Activated CD4-positive, alpha-beta T cell treated with anti-CD3 and anti-CD28 coated beads, Interleukin-2, amount 50 U/mL, for 48 hours (primary cell): ENCODE results near the gene SNED1.

ENCODE experiments used
- DNase-seq, 2 experiments: peaks; one replicate each; pipeline ENCODE4 v3.0.0-alpha.2; 2020

SNED1 gene

DNA sequence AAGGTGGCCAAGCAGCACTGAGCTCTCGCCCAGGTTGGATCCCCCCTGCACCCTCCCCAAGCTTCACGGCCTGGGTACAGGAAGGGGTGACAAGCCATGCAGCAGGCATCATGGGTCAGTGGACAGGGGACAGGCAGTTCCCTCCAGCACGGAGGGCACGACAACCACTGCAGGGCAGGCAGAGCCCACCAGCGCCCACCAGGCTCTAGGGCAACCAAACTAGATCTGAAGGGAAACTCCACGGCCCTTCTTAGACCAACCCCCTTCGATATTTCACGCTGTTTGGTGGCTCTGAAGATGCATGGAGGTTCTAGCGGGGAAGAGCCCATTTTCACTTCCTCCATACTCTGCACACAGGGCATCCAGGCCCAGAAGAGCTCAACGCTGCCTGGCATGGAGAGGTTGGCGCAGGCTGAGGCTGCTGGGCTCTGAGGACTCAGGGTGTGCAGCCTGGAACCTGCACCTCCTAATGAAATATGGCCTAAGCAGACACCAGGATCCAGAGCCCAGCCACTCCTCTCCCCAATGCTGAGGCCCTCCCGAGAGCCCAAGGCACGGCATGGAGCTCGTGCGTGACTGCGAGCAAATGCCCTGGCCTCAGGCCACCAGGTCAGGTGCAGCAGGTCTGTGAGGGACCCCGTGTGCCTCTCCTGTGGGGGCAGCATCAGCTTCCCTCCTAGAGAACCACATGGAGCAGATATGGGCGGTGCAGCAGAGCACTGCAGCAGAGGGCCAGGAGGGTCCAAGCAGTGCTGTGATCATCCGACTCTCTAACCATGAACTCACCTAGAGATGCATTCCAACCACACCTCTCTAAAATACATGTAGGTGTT lies 112.4 kb downstream of the SNED1 start:
- DNase-seq: no peak

GRCh38 chr2:241111440-241111805 lies 113.0 kb downstream of the SNED1 start:
- DNase-seq: no peak

DNA sequence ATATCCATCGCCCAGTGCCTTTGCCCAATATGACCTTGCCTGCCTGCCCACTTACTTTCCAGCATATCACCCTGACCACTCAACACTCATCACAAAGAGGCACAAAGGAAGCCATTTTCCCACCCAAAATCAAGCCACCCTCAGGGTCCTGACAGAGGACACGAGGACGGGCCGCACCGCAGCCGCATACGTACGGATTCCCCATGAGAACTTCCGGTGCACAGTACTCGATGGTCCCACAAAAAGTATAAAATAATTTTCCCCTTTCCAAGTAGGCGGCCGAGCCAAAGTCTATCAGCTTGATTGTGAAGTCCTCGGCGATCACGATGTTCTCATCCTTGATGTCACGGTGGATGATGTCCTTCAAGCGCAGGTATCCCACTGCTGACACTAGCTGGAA lies 113.6 kb downstream of the SNED1 start:
- DNase-seq: no peak

DNA sequence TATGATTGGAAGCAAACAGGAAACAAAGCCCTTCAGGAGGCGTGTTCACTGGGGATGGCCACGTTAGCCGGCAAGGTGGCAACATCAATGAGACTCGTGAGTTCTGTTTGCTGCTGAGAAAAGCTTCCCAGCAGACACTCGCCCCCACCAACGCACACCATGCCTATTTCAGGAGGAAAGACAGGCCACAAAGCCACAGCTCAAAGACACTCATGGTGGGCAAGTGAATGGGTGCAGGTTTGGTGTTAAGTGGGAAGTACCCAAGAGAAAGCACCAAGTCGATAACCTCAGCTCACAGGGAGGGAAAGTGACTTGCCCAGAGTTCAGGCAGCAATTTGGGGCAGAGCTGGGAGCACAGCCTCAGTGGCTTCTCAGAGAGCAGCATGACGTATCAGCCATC lies 114.2 kb downstream of the SNED1 start:
- DNase-seq: peak in 1 of 2 experiments; percentile 49

DNA sequence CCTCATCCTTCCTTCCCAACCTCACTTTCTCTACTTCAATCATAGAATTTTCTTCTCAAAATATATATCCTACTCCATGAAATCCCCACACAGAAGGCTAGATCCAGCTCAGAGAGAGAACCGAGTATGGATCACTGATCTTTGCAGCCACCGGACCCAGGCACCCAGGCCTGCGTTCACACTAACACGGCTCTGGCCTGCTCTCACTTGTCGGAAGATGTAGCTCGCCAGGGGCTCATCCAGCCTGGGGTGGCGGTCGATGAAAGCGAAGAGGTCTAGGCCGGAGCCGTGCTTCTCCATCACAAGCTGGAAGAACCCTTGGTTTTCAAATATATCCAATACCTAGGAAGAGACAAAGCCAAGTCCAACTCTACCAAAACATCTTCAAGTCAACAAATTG lies 116.4 kb downstream of the SNED1 start:
- no peak for DNase-seq

DNA sequence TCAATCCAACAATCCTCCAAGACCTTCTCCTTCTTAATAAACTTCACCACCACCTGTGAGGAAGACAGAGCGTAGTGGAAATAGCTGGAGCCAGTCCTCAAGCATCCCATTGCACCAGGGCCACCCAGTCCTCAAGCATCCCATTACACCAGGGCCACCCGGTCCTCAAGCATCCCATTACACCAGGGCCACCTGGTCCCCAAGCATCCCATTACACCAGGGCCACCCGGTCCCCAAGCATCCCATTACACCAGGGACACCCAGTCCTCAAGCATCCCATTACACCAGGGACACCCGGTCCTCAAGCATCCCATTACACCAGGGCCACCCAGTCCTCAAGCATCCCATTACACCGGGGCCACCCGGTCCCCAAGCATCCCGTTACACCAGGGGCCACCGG lies 116.9 kb downstream of the SNED1 start:
- DNase-seq: no peak

DNA sequence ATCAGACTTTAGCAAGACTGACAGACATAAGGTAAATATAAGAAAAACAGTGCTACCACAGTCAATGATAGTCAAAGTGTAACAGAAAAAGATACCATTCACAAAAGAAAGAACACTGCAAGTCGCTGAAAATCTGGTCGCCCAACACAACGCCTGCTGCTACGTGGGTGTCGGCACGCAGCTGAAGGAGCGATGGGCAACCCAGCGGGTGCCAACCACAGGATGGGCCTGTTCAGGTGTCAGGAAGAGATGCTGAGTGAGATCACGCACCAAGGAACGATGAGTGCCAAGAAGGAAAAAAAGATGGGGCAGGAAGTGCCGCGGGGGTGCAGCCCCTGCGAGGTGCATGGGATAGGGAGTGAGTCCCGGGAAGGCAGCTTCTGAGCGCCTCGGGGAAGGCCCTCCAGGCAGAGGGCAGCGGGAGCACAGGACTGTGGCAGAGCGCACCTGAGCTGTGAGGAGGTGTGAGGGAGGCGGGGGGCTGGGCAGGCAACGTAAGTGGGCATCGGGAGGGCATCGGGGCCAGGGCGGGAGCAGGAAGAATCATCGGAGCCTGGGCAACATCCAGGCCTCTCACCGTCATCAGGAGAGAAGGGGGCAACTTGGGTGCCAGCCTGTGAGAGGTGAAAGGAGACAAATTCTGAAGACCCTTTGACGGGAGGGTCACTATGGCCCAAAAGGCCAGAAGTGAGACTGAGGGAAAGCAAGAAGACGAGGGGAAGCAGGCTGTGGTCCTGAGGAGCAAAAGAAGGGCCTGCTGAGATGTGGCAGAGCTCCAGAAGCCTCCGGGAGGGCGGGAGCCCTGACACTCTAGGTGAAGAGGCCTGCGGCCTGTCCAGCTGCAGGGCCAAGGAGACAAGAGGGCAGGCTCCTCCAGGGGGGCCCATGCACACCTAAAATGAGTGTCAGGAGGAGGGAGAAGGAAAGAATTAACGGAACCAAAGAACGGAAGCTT lies 118.5 kb downstream of the SNED1 start:
- DNase-seq: no peak

DNA sequence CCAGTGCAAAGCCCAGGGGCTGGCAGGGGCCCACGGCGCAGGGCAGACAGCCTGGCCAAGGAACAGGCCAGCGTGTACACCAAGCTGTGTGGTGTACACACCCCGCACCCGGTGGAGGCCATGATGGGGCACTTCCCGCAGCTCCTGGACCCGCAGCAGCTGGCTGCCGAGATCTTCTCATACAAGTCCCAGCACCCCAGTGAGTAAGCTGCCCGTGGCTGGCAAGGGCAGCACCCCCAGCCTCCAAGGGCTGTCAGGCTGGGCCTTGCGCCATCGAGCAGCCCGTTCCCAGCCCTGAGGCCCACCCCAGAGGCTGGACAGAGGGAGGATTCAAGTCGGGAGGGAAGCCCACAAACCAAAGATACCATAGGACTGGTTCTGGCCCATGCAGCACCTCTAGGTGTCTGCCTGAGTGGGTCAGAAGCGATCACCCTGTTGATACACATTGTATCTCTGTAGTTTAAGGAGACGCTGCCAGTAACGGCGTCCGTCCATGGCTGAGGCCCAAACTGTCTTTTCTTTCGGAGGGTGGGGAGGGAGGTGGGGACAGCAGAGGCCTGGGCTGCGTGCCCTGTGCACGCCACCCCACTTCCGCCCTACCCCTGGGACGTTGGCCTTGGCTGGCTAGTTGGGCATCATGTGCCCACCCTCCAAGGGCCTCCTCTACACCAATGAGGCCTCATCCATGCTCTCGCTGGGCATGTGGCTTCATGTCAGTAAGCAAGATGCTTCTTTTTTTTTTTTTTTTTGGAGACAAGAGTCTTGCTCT lies 120.5 kb downstream of the SNED1 start:
- no peak for DNase-seq

DNA sequence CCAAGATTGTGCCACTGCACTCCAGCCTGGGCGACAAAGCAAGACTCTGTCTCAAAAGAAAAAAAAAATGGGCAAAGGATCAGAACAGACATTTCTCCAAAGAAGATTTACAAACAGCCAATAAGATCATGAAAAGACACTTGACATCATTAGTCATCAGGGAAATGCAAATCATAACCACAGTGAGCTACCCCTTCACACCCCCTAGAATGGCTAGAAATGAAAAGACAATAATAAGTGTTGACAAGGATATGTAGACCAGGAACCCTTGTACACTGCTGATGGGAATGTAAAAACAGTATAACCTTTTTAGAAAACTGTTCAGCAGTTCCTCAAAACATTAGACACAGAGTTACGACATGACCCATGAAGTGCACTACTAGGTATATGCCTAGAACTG lies 122.0 kb downstream of the SNED1 start:
- no peak for DNase-seq

DNA sequence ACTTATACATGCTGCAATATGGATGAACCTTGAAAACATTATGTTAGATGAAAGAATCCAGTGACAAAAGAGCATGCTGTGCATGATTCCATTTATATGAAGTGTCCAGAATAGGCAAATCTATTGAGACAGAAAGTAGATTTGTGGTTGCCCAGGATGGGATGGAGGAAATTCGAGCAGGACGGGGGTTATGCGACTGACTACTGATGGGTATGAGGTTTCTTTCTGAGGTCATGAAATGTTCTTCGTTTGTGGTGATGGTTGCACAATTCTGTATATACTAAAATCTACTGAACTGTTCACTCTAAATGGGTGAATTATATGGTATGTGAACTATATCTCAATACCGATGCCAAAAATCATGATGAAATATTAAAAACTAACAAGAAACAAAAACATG lies 122.6 kb downstream of the SNED1 start:
- no peak for DNase-seq

DNA sequence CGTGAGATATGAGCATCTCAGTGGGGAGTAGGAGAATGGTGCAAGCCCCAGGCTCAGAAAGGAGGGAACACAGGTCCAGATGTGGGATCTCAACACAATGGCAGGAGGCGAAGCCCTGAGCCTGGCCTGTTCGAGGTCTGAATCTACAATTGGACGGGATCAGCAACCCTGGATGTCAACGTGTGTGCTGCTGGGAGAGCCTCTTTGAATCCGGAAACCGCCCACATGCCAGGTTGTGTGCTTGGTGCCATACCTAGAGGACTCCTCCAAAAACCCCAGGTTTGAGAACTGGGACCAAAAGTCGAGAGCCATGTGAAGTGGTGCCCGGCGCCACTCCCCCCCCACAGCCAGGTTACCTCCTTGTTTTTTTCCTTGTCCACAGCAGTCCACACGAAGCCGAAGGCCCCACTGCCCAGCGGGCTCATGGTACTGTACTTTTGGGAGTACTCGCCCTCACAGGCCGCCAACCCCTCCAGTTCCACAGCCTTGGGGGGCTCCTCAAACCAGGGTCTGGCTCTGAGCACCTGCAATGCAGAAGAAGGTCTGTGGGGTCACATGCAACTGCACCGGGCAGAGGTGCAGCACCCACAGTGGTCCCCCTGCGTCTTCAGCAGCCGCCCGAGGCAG lies 124.1 kb downstream of the SNED1 start:
- DNase-seq: no peak

DNA sequence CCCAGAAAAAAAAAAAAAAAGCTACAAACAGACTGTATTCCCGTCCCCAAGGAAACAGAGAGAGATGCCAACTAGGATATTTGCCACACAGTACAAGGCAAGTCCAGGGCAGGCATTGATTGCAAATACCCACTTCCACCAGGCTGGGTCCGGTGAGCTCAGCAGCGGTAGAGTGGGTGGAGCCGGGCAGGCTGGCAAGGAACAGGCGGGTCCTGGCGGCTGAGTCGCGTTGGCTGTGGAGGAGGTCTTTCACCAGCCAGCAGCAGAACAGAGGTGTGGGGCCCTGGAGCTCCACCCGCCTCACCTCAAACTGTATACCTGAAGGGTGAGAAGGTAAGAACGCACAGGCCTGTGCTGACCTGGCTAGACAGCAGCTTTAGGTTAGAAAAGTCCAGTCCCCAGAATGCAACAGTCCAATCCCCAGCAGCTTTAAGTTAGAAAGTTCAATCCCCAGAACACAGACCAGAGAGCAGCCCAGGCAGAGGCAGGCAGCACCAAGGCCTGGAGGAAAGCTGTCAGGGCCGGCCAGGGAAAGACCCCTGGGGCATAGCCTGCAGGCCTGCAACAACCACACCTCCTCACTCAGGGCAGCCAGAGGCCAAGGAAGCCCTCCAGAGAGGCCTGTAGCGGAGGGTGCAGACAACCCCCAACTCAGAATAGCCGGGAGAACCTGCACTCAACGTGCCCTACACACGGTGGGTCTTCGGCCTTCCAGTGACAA lies 125.6 kb downstream of the SNED1 start:
- DNase-seq: peak; percentile 47 to 55

DNA sequence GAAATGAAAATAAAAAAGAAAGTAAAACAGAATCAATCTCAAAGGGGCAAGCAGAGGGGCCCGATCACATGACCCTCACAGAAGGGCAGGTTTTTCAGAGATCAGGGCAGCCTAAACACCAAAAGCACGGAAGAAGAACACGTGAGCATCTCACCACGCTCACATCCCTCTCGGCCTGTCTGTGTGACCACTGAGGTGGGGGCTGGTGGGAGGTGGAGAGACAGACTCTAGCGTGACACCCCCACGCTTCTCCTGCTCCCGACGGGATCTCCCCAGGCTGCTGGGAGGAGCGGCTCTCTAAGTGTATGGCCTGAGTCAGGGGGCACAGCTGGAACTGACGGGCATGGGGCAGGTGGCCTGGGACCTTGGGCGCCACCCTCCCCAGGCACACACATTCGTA lies 127.2 kb downstream of the SNED1 start:
- no peak for DNase-seq

- DNase-seq: no peak
Observed at GRCh38 chr2:241126201-241126611, 127.8 kb downstream of the SNED1 start.

GRCh38 chr2:241126771-241127202 lies 128.4 kb downstream of the SNED1 start:
- no peak for DNase-seq

DNA sequence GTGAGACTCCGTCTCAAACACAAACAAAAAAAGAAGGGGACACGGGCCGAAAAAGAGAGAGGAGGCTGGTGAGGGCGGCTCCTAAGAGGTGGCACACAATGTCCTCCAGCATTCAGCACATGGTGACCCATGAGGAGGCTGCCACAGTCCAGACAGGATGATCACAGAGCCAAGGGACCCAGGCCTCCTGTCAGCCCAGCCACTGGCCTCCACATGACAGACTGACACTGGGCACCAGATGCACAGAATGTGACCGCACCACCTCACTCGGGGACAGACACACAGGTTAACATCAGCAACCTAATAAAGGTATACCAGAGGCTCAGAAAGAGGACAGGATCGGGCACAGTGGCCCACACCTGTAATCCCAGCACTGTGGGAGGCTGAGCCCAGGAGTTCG lies 129.8 kb downstream of the SNED1 start:
- DNase-seq: no peak

- no peak for DNase-seq
Observed at GRCh38 chr2:241129086-241129871, 130.9 kb downstream of the SNED1 start.

DNA sequence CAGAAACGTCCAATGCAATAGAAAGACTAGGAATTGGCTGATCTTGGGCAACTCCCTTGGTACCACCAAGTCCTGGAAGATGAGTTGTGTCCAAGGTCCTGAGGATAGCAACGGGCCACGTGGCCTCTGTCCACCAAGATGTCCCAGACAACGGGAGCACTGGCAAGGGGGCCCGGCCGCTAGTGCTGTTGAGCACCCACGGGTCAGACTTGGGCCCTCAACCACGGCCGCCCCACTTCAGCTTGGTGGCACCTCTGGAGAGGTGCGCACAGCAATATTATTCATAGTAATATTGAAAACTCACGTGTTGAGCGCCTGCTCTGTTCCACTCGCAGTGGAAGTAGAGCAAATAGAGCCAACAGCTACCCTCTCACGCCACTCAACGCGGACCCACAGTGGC lies 131.9 kb downstream of the SNED1 start:
- DNase-seq: no peak

DNA sequence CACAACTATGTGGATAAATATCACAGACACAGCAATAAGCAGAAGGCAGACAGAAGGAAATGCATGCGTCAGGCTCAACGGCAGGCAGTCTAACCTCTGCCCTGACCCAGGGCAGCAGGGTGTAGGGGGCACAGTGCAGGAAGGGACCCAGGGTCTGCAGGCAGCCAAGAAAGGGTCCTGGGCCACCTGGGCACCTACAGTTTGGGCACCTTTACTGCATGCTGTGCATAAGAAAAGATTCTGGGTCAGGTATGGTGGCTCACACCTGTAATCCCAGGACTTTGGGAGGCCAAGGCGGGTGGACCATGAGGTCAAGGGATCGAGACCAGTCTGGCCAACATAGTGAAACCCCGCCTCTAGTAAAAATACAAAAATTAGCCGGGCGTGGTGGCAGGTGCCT lies 133.1 kb downstream of the SNED1 start:
- no peak for DNase-seq

GRCh38 chr2:241132538-241133435 lies 134.4 kb downstream of the SNED1 start:
- DNase-seq: no peak
